Esophagus squamous epithelium (tissue), 5 donors: ENCODE results near the gene STAG1. TPM values are rescaled to one million over a fixed set of nuclear protein-coding genes. Genes with fewer than 3 reads are reported as not detected.
"Not testable (repeated sequence)": the region's sequence is repeated elsewhere in the genome, so short reads cannot be mapped to it uniquely, and the experiment has no call there.

Experiments used
- DNase-seq: peaks from one replicate; lab custom pipeline; 2025; lab: John Stamatoyannopoulos, UW
- H3K27ac ChIP-seq, 4 donors: fragments of 200-600 bp; sonication (generic); one replicate each; pipeline ENCODE4 v1.5.1; 2016 to 2019; ENCODE audit warnings: mild to moderate bottlenecking in 1 of 4
- H3K27me3 ChIP-seq, 4 donors: fragments of 200-600 bp; sonication (generic); 1 replicate in 3 of 4; 2 replicates in 1 of 4; pipeline versions ENCODE4 v1.5.1 to v1.6.0; 2017 to 2021; ENCODE audit warnings: antibody characterized with exemption in 1 of 4
- H3K36me3 ChIP-seq, 3 donors: fragments of 200-600 bp; sonication (generic); one replicate each; pipeline ENCODE4 v1.5.1; 2016 to 2019
- H3K4me1 ChIP-seq, 3 donors: fragments of 200-600 bp; sonication (generic); one replicate each; pipeline ENCODE4 v1.5.1; 2017 to 2019
- H3K4me3 ChIP-seq, 4 donors: fragments of 200-600 bp; sonication (generic); 1 replicate in 3 of 4; 2 replicates in 1 of 4; pipeline ENCODE4 v1.5.1; 2016 to 2019; ENCODE audit warnings: mild to moderate bottlenecking in 2 of 4, moderate library complexity in 1 of 4
- H3K9me3 ChIP-seq, 3 donors: fragments of 200-600 bp; sonication (generic); one replicate each; pipeline ENCODE4 v1.5.1; 2016 to 2019
- POLR2A ChIP-seq, 4 donors: fragments of 450-650 bp; IDR thresholded peaks; one replicate each; pipeline ENCODE4 v1.6.1; 2017; ENCODE audit warnings: antibody characterized with exemption in 4 of 4, mild to moderate bottlenecking in 4 of 4, moderate library complexity in 3 of 4
- WGBS, 2 donors: methylation state at CpG; one replicate each; pipeline ENCODE4 v1.1.5; 2018; 5-methylcytosine and 5-hydroxymethylcytosine counted together
- intact Hi-C: fragments of 100-400 bp; cut with DNase I; formaldehyde crosslinking; loops from one replicate; pipeline ENCODE4 v1.15.0; 2022
- total RNA-seq, 4 donors: library from RNA; depleted of rRNA; stranded (reverse); fragments of >200 nt; gene quantifications; one replicate each; pipeline ENCODE4 v1.1.0, GENCODE V29; 2016
- TF ChIP-seq, protein P1 (sequence below), 6 experiments: fragments of 450-650 bp in 4 of 6; fragments of 200-600 bp in 2 of 6; sonication (generic) in 2 of 6; IDR thresholded peaks; one replicate each; pipeline ENCODE4 v1.5.1; 2016 to 2019; ENCODE audit warnings: antibody characterized with exemption in 6 of 6, mild to moderate bottlenecking in 4 of 6, moderate library complexity in 4 of 6
- donor health status: DM: yes; HTN: yes; CAD: no.

STAG1 gene
- total RNA-seq, 4 donors from 2014 or later: 10.9 to 42.9 (median 24.9) TPM

DNA sequence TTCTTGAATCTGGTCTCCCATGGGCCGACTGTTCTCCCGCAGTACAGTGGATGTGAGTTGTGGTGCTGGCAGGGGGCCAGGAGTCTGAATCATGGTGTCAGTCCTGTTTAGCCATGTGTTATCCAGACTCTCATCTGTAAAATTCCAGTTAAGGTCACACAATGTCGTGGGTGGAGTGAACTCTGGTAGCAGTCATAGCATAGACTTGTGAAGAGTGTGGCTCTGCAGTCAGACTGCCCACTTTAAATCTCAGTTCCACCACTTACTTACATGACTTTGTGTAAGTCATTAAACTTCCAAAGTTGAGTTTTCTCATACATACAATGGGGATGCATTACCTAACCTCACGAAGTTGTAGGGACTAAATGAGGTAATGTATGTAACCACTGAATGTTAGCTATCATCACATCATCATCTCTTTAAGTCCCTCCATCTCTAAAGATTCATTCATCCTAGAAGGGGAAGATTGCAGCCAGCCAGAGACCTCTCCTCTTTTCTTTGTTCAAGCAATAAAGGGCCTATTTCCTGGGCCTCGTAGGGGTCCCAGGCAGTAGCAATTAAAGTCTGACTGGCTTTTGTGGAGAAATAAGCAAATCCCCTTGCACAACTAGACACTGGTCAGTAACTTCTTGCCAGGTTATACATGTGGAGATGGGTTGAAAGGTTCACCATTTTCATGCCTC, 408.2 kb downstream of the STAG1 start:
- Histone ChIP-seq H3K4me3 (no peak overlapping the region), H3K27ac (peak overlapping the region in 1 of 4 donors; percentile 39), H3K4me1 (peaks cover 6 to 15% (median 9%) of the 10 kb centered on the region in 3 donors), H3K9me3 (no peaks in the 10 kb centered on the region), H3K27me3 (no peaks in the 10 kb centered on the region), H3K36me3 (peaks cover 0 to 89% (median 9%) of the 10 kb centered on the region in 3 donors)
- intact Hi-C loops: no loop called here
- 57 to 61% methylated on average over 5 of the region's 5 CpGs for WGBS, 2 donors
- no peak for DNase-seq
- TF ChIP-seq, protein P1, sequence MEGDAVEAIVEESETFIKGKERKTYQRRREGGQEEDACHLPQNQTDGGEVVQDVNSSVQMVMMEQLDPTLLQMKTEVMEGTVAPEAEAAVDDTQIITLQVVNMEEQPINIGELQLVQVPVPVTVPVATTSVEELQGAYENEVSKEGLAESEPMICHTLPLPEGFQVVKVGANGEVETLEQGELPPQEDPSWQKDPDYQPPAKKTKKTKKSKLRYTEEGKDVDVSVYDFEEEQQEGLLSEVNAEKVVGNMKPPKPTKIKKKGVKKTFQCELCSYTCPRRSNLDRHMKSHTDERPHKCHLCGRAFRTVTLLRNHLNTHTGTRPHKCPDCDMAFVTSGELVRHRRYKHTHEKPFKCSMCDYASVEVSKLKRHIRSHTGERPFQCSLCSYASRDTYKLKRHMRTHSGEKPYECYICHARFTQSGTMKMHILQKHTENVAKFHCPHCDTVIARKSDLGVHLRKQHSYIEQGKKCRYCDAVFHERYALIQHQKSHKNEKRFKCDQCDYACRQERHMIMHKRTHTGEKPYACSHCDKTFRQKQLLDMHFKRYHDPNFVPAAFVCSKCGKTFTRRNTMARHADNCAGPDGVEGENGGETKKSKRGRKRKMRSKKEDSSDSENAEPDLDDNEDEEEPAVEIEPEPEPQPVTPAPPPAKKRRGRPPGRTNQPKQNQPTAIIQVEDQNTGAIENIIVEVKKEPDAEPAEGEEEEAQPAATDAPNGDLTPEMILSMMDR (IDR thresholded peaks at IDR 0.05): no peak
- no peak for TF ChIP-seq POLR2A (IDR thresholded peaks at IDR 0.05)

- H3K4me1 ChIP-seq: peaks cover 6 to 15% (median 9%) of the 10 kb centered on the region in 3 donors
- H3K36me3 ChIP-seq: peaks cover 0 to 89% (median 9%) of the 10 kb centered on the region in 3 donors
- 76 to 93% methylated on average over 2 of the region's 2 CpGs for WGBS, 2 donors
- H3K27me3 ChIP-seq: no peaks in the 10 kb centered on the region
- no peak for DNase-seq
- no peaks in the 10 kb centered on the region for H3K9me3 ChIP-seq
- TF ChIP-seq, protein P1 (IDR thresholded peaks at IDR 0.05): no peak
- TF ChIP-seq POLR2A (IDR thresholded peaks at IDR 0.05): no peak
- H3K4me3 ChIP-seq: no peak overlapping the region
- intact Hi-C loops: no loop called here
- peak overlapping the region in 1 of 4 donors; percentile 39 for H3K27ac ChIP-seq
Observed at GRCh38 chr3:136343446-136343845, 408.7 kb downstream of the STAG1 start.

- Histone ChIP-seq H3K4me3 (no peak overlapping the region), H3K27me3 (no peaks in the 10 kb centered on the region), H3K36me3 (peaks cover 0 to 86% (median 9%) of the 10 kb centered on the region in 3 donors), H3K9me3 (no peaks in the 10 kb centered on the region), H3K27ac (no peak overlapping the region), H3K4me1 (no peaks in the 10 kb centered on the region)
- intact Hi-C loops: no loop called here
- 89 to 92% methylated on average over 4 of the region's 4 CpGs for WGBS, 2 donors
- no peak for TF ChIP-seq POLR2A (IDR thresholded peaks at IDR 0.05)
- TF ChIP-seq, protein P1 (IDR thresholded peaks at IDR 0.05): no peak
- no peak for DNase-seq
Observed at GRCh38 chr3:136336329-136337100, 415.7 kb downstream of the STAG1 start.

GRCh38 chr3:136334726-136335125, 417.5 kb downstream of the STAG1 start:
- not testable (repeated sequence) for DNase-seq, H3K4me1 ChIP-seq
- H3K36me3 ChIP-seq: peaks cover 0 to 74% (median 5%) of the 10 kb centered on the region in 3 donors

GRCh38 chr3:136334209-136334608, 418.0 kb downstream of the STAG1 start:
- intact Hi-C loops: no loop called here
- no peak for DNase-seq
- Histone ChIP-seq H3K9me3 (no peaks in the 10 kb centered on the region), H3K27ac (no peak overlapping the region), H3K4me3 (no peak overlapping the region), H3K27me3 (no peaks in the 10 kb centered on the region), H3K4me1 (no peaks in the 10 kb centered on the region), H3K36me3 (peaks cover 0 to 74% (median 0%) of the 10 kb centered on the region in 3 donors)
- TF ChIP-seq, protein P1 (IDR thresholded peaks at IDR 0.05): no peak
- no peak for TF ChIP-seq POLR2A (IDR thresholded peaks at IDR 0.05)

More at GRCh38 chr3:136334726-136335125, 417.5 kb downstream of the STAG1 start:
- intact Hi-C loops, H3K4me3 ChIP-seq, H3K9me3 ChIP-seq, H3K27me3 ChIP-seq, H3K27ac ChIP-seq: not testable (repeated sequence)
- WGBS, 2 donors: 92 to 100% methylated on average over 3 to 4 of the region's 6 CpGs
